Spleen (tissue), 7 donors: ENCODE data around the gene AP1G2.

Experiments used
- CTCF ChIP-seq, 11 experiments: fragments of 200-600 bp in 7 of 11; fragments of 450-650 bp in 4 of 11; sonication (generic) in 4 of 11; IDR thresholded peaks in 8 of 11; conservative IDR thresholded peaks in 3 of 11; 1 replicate in 7 of 11; 2 replicates in 4 of 11; pipeline versions ENCODE4 v1.4.0 to v1.8.0; 2016 to 2021; ENCODE audit warnings: antibody characterized with exemption in 11 of 11, inconsistent platforms in 4 of 11, mild to moderate bottlenecking in 1 of 11
- POLR2A ChIP-seq, 3 donors: fragments of 450-650 bp; IDR thresholded peaks; one replicate each; pipeline ENCODE4 v1.5.1; 2017; ENCODE audit warnings: antibody characterized with exemption in 3 of 3, mild to moderate bottlenecking in 1 of 3
- POLR2AphosphoS5 ChIP-seq, 3 donors: sonication (generic); formaldehyde crosslinking; IDR thresholded peaks; one replicate each; pipeline ENCODE4 v1.5.1; 2017; ENCODE audit warnings: antibody characterized with exemption in 3 of 3
- donor health status: DM: no; HTN: no; CAD: no; lungs with moderate emphysema.
- donor health status: DM: no; HTN: no; CAD: no.
- donor health status: DM: no; HTN: no; CAD: no.

GRCh38 chr14:23615856-23616255 is 48.3 kb upstream of the AP1G2 start:
- TF ChIP-seq CTCF (IDR thresholded peaks at IDR 0.05 in 8 of 11, conservative IDR thresholded peaks at IDR 0.05 in 3 of 11) (no peak), POLR2AphosphoS5 (IDR thresholded peaks at IDR 0.05) (no peak), POLR2A (IDR thresholded peaks at IDR 0.05) (no peak)
